HEK293T (cell line): ENCODE results near the gene COL26A1.

ENCODE experiments used
- CTCF ChIA-PET: fragments of 350-600 bp; formaldehyde crosslinking; extraction: SDS; loops from one replicate; lab custom pipeline; 2021; ENCODE audit warnings: antibody characterized with exemption, inconsistent platforms; lab: Yijun Ruan, JAX
- POLR2A ChIA-PET: fragments of 350-600 bp; formaldehyde crosslinking; extraction: SDS; loops from one replicate; lab custom pipeline; 2020; ENCODE audit warnings: antibody characterized with exemption, inconsistent platforms; lab: Yijun Ruan, JAX
- DNase-seq: peaks from one replicate; pipeline ENCODE4 v3.0.0; 2012; ENCODE audit warnings: mixed read lengths; ENCODE audit errors: extremely low spot score
- ARNT ChIP-seq: fragments of 450-650 bp; IDR thresholded peaks from 2 replicates; pipeline ENCODE4 v1.6.1; 2017; ENCODE audit warnings: mild to moderate bottlenecking
- BHLHE40 ChIP-seq: fragments of 450-650 bp; IDR thresholded peaks from 2 replicates; pipeline ENCODE4 v1.6.1; 2016; ENCODE audit warnings: mild to moderate bottlenecking, moderate library complexity, borderline replicate concordance
- CTBP1 ChIP-seq: fragments of 450-650 bp; IDR thresholded peaks from 2 replicates; pipeline ENCODE4 v1.6.1; 2016; ENCODE audit warnings: borderline replicate concordance
- ELF4 ChIP-seq: fragments of 450-650 bp; IDR thresholded peaks from 2 replicates; pipeline ENCODE4 v1.6.1; 2017; ENCODE audit warnings: antibody characterized with exemption
- FOXA1 ChIP-seq: fragments of 450-650 bp; IDR thresholded peaks from 2 replicates; pipeline ENCODE4 v1.6.1; 2016; ENCODE audit warnings: mild to moderate bottlenecking
- FOXK2 ChIP-seq: fragments of 450-650 bp; IDR thresholded peaks from 2 replicates; pipeline ENCODE4 v1.6.1; 2016; ENCODE audit warnings: mild to moderate bottlenecking
- FOXM1 ChIP-seq: fragments of 450-650 bp; IDR thresholded peaks from 2 replicates; pipeline ENCODE4 v1.6.1; 2017; ENCODE audit warnings: mild to moderate bottlenecking, borderline replicate concordance
- HDGF ChIP-seq: fragments of 450-650 bp; IDR thresholded peaks from 2 replicates; pipeline ENCODE4 v1.6.1; 2017; ENCODE audit warnings: antibody characterized with exemption, borderline replicate concordance
- L3MBTL2 ChIP-seq: fragments of 450-650 bp; conservative IDR thresholded peaks from 2 replicates; pipeline ENCODE4 v1.6.1; 2016; ENCODE audit warnings: mild to moderate bottlenecking
- LEF1 ChIP-seq: fragments of 450-650 bp; IDR thresholded peaks from 2 replicates; pipeline ENCODE4 v1.6.1; 2017; ENCODE audit warnings: mild to moderate bottlenecking, borderline replicate concordance
- NFRKB ChIP-seq: fragments of 450-650 bp; IDR thresholded peaks from 2 replicates; pipeline ENCODE4 v1.6.1; 2016; ENCODE audit warnings: mild to moderate bottlenecking, moderate library complexity
- SP1 ChIP-seq: fragments of 450-650 bp; IDR thresholded peaks from 2 replicates; pipeline ENCODE4 v1.6.1; 2017
- SUZ12 ChIP-seq: fragments of 450-650 bp; IDR thresholded peaks from 2 replicates; pipeline ENCODE4 v1.6.1; 2016; ENCODE audit warnings: mild to moderate bottlenecking
- TARDBP ChIP-seq: fragments of 450-650 bp; IDR thresholded peaks from 2 replicates; pipeline ENCODE4 v1.6.1; 2016
- ZNF384 ChIP-seq: fragments of 450-650 bp; IDR thresholded peaks from 2 replicates; pipeline ENCODE4 v1.6.1; 2016
- TF ChIP-seq, protein P1 (sequence below): fragments of 450-650 bp; IDR thresholded peaks from 2 replicates; pipeline ENCODE4 v1.6.1; 2016

The COL26A1 gene

DNA sequence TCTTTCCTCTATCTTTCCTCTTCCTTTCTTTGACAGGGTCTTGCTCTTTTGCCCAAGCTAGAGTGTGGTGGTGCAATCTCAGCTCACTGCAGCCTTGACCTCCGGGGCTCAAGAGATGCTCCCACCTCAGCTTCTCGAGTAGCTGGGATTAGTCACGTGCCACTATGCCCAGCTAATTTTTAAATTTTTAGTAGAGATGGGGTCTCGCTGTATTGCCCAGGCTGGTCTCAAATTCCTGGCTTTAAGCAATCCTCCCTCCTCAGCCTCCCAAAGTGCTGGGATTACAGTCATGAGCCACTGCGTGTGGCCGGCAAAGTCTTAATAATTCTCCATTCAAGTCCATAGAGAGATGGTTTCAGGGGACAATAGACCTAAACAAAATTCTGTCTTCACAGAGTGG lies 40.2 kb downstream of the COL26A1 start:
- TF ChIP-seq ZNF384 (no peak), LEF1 (no peak), FOXM1 (no peak), TARDBP (no peak), FOXA1 (no peak), ARNT (no peak), BHLHE40 (no peak), L3MBTL2 (no peak), SUZ12 (no peak), FOXK2 (no peak), SP1 (no peak), HDGF (no peak), CTBP1 (no peak), ELF4 (no peak), NFRKB (no peak)
- TF ChIP-seq, protein P1, sequence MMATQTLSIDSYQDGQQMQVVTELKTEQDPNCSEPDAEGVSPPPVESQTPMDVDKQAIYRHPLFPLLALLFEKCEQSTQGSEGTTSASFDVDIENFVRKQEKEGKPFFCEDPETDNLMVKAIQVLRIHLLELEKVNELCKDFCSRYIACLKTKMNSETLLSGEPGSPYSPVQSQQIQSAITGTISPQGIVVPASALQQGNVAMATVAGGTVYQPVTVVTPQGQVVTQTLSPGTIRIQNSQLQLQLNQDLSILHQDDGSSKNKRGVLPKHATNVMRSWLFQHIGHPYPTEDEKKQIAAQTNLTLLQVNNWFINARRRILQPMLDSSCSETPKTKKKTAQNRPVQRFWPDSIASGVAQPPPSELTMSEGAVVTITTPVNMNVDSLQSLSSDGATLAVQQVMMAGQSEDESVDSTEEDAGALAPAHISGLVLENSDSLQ: no peak
- ChIA-PET POLR2A (no interaction called here), CTCF (no interaction called here)
- DNase-seq: no peak

DNA sequence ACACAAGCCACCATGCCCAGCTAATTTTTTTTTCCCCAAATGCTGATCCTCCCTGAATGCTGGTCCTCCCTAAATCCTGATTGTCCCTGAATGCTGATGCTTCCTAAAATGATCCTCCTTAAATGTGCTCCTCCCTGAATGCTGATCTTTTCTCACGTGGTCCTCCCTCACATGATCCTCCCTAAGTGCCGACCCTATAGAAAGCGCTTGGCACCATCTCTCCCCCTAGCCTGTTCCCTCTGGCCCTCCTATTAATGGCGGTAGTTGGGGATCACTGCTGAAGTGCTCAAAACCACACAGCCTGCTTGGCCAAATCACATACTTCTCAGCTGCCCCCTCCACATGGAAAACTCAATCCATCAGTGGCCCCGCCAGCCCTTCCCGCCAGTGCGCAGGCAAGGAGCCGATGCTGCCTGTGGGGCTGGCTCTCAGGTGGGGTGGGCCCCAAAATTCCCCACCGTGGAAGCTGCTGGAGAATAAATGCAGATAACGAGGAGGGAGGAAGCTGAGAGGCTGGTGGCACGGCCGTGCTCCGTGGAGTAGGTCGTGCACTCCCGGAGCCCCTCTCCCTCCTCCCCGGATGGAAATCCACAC lies 42.9 kb downstream of the COL26A1 start:
- CTCF ChIA-PET: no interaction called here
- POLR2A ChIA-PET: no interaction called here
- DNase-seq: no peak
- TF ChIP-seq ZNF384: no peak
- TF ChIP-seq FOXK2: no peak
- no peak for TF ChIP-seq LEF1
- no peak for TF ChIP-seq FOXA1
- TF ChIP-seq HDGF: no peak

DNA sequence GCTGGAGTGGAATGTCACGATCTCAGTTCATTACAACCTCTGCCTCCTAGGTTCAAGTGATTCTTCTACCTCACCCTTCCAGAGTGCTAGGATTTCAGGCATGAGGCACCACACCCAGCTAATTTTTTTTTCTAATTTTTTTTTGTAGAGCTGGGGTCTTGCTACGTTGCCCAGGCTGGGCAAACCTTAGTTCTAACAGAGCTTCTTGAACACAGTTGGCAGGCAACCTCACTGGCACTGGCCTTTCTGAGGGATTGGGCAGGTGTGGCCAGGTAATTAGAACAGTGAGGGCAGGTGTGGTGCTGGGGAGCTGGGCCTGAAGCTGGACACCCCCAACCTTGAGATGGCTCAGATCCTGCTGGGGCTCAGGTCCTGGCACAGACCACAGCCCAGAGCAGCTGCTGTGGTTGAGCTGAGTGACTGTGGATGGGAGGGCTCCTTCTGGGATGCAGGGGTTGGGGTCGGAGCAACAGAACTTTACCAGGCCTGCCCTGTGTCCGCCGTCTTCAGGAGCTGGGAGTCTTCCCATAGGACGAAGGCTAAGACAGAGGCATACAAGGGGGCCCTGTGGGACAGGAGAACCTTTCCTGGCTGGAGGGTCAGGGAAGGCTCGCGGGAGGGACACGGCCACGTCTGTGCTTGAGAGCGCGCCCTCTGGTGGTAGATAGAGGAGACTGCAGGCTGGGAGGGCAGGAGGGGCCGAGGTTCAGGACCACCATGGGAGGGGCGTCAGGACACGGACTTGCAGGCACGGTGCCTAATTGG lies 48.2 kb downstream of the COL26A1 start:
- peak; percentile 86 for DNase-seq
- POLR2A ChIA-PET: interaction anchor here (0.8 to 0.9 kb wide), 2 partner anchors 89 to 90 kb away, joined by 3 read pairs; partner anchors contain the start of gene IFT22
- TF ChIP-seq ZNF384: no peak
- TF ChIP-seq, protein P1: no peak
- TF ChIP-seq HDGF: no peak
- no peak for TF ChIP-seq SP1
- TF ChIP-seq ARNT: no peak
- no peak for TF ChIP-seq BHLHE40
- no peak for TF ChIP-seq CTBP1
- no peak for TF ChIP-seq LEF1
- TF ChIP-seq NFRKB: no peak
- TF ChIP-seq FOXM1: no peak
- TF ChIP-seq FOXK2: no peak
- no peak for TF ChIP-seq TARDBP
- TF ChIP-seq ELF4: no peak
- TF ChIP-seq FOXA1: no peak
- no peak for TF ChIP-seq L3MBTL2
- TF ChIP-seq SUZ12: no peak
- CTCF ChIA-PET: interaction anchor here (0.6 to 2.4 kb wide), 18 partner anchors 12 to 519 kb away, joined by 3 to 13 read pairs (median 4); partner anchors contain the start of gene COL26A1

DNA sequence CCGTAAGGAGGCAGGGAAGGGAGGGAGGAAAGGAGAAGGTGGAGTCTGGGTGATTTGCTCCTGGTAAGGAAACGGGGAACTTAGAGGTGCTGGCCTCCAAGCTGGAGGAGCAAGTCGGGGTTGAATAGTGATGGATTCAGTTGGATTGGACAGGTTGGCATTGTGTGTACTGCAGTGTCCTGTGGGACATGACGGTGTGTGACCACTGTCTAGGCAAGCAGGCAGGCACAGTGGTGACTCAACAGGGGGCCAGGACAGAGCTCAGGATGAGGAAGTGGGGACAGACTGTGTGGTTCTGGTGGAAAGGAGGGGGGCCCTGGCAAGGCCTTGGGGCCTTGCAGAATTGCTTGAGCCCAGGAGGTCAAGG lies 48.8 kb downstream of the COL26A1 start:
- no peak for DNase-seq
- POLR2A ChIA-PET: interaction anchor here (0.9 kb wide), 1 partner anchor 90 kb away, joined by 3 read pairs; the partner anchor contains the start of gene IFT22
- TF ChIP-seq SP1: no peak
- TF ChIP-seq TARDBP: no peak
- TF ChIP-seq FOXA1: no peak
- no peak for TF ChIP-seq BHLHE40
- TF ChIP-seq NFRKB: no peak
- TF ChIP-seq, protein P1: no peak
- no peak for TF ChIP-seq ARNT
- TF ChIP-seq CTBP1: no peak
- TF ChIP-seq LEF1: no peak
- TF ChIP-seq SUZ12: no peak
- TF ChIP-seq ELF4: no peak
- no peak for TF ChIP-seq HDGF
- TF ChIP-seq ZNF384: no peak
- no peak for TF ChIP-seq FOXK2
- TF ChIP-seq FOXM1: no peak
- TF ChIP-seq L3MBTL2: no peak
- CTCF ChIA-PET: interaction anchor here (0.6 to 2.4 kb wide), 15 partner anchors 11 to 462 kb away, joined by 3 to 13 read pairs (median 4); partner anchors contain the start of gene COL26A1

DNA sequence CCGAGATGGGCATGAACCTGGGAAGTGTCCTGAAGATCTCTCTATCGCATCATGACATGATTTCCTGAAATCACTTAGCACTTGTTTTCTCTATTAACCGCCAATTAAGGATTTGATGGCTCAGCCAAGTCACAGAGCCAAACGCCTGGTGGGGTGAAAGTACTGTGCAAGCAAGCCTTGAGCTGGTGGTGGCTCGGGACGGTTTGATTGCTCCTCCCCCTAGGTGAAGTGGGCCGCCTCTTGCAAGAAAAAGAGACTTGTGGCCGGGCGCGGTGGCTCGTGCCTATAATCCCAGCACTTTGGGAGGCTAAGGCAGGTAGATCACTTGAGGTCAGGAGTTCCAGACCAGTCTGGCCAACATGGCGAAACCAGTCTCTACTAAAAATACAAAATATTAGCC lies 50.3 kb downstream of the COL26A1 start:
- ChIA-PET POLR2A (interaction anchor here (1.3 kb wide), 1 partner anchor 91 kb away, joined by 5 read pairs; the partner anchor contains the start of gene IFT22), CTCF (interaction anchor here (2.4 kb wide), 1 partner anchor 50 kb away, joined by 9 read pairs; the partner anchor contains the start of gene COL26A1)
- no peak for DNase-seq
- no peak for TF ChIP-seq L3MBTL2
- TF ChIP-seq ELF4: no peak

DNA sequence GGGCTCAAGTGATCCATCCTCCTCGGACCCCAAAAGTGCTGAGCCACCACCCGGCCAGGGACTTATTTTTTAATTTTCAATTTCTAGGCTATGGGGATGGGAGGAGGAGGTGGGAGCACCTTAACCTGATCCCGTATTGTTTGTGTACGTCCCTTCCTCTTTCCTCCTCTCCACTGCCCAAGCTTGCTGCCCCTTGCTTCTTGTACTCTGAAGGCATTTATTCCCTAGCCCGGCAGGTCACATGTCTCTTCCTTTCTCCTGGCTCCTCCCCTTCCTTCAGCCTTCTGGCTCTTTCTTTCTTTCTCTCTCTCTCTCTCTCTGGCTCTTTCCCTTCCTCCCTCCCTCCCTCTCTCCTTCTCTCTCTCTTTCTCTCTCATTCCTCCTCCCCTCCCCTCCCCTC lies 56.0 kb downstream of the COL26A1 start:
- TF ChIP-seq ZNF384 (no peak), TARDBP (no peak), FOXA1 (no peak), SUZ12 (no peak), BHLHE40 (no peak), CTBP1 (no peak), LEF1 (no peak), HDGF (no peak), L3MBTL2 (no peak), ARNT (no peak), FOXM1 (no peak), SP1 (no peak), ELF4 (no peak), NFRKB (no peak), FOXK2 (no peak)
- TF ChIP-seq, protein P1: no peak
- no peak for DNase-seq
- ChIA-PET POLR2A (no interaction called here), CTCF (no interaction called here)
